ENCODE results near the gene PFN1.

GRCh38 chr17:4956493-4957061 lies 8.2 kb upstream of the PFN1 start:
- TF ChIP-seq EZH2 (IDR thresholded peaks at IDR 0.05; ENCODE audit: low read depth) (no peak), CTCF (conservative IDR thresholded peaks at IDR 0.05) (no peak)

All from PC-9 (cell line).